ENCODE results near the gene BCL7A.
"Not testable (repeated sequence)": the region's sequence is repeated elsewhere in the genome, so short reads cannot be mapped to it uniquely, and the experiment has no call there.

DNA sequence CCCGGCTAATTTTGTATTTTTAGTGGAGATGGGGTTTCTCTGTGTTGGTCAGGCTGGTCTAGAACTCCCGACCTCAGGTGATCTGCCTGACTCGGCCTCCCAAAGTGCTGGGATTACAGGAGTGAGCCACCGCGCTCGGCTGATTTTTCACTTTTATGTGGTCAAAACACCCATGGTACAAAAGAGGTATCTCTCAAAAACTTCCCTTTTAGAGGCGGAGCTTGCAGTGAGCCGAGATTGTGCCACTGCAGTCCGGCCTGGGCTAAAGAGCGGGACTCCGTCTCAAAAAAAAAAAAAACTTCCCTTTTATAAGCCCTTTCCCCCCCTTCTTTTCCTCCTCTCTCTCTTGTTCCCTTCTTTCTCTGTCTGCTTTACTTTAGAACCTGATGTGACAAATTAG is 83.8 kb downstream of the BCL7A start:
- TF ChIP-seq, protein P1, sequence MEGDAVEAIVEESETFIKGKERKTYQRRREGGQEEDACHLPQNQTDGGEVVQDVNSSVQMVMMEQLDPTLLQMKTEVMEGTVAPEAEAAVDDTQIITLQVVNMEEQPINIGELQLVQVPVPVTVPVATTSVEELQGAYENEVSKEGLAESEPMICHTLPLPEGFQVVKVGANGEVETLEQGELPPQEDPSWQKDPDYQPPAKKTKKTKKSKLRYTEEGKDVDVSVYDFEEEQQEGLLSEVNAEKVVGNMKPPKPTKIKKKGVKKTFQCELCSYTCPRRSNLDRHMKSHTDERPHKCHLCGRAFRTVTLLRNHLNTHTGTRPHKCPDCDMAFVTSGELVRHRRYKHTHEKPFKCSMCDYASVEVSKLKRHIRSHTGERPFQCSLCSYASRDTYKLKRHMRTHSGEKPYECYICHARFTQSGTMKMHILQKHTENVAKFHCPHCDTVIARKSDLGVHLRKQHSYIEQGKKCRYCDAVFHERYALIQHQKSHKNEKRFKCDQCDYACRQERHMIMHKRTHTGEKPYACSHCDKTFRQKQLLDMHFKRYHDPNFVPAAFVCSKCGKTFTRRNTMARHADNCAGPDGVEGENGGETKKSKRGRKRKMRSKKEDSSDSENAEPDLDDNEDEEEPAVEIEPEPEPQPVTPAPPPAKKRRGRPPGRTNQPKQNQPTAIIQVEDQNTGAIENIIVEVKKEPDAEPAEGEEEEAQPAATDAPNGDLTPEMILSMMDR (IDR thresholded peaks at IDR 0.05): not testable (repeated sequence)
- not testable (repeated sequence) for TF ChIP-seq POLR2AphosphoS5, TCF7L2 (IDR thresholded peaks at IDR 0.05; ENCODE audit: low read depth, low read length)
- TF ChIP-seq, protein P2, sequence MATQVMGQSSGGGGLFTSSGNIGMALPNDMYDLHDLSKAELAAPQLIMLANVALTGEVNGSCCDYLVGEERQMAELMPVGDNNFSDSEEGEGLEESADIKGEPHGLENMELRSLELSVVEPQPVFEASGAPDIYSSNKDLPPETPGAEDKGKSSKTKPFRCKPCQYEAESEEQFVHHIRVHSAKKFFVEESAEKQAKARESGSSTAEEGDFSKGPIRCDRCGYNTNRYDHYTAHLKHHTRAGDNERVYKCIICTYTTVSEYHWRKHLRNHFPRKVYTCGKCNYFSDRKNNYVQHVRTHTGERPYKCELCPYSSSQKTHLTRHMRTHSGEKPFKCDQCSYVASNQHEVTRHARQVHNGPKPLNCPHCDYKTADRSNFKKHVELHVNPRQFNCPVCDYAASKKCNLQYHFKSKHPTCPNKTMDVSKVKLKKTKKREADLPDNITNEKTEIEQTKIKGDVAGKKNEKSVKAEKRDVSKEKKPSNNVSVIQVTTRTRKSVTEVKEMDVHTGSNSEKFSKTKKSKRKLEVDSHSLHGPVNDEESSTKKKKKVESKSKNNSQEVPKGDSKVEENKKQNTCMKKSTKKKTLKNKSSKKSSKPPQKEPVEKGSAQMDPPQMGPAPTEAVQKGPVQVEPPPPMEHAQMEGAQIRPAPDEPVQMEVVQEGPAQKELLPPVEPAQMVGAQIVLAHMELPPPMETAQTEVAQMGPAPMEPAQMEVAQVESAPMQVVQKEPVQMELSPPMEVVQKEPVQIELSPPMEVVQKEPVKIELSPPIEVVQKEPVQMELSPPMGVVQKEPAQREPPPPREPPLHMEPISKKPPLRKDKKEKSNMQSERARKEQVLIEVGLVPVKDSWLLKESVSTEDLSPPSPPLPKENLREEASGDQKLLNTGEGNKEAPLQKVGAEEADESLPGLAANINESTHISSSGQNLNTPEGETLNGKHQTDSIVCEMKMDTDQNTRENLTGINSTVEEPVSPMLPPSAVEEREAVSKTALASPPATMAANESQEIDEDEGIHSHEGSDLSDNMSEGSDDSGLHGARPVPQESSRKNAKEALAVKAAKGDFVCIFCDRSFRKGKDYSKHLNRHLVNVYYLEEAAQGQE (IDR thresholded peaks at IDR 0.05; ENCODE audit: insufficient read depth in 1 of 2, low read depth in 2 of 2, low read length in 1 of 2): not testable (repeated sequence)

All from Panc1 (cell line).